ENCODE data around the gene SPSB1.

- TF ChIP-seq CTCF (conservative IDR thresholded peaks at IDR 0.05; ENCODE audit: low read depth, low read length) (no peak), FOS (IDR thresholded peaks at IDR 0.05; ENCODE audit: low read depth, low read length) (no peak), RAD21 (IDR thresholded peaks at IDR 0.05; ENCODE audit: low read length) (no peak), SMC3 (IDR thresholded peaks at IDR 0.05; ENCODE audit: low read depth, low read length) (no peak), POLR2A (IDR thresholded peaks at IDR 0.05; ENCODE audit: low read depth, low read length) (no peak), MXI1 (IDR thresholded peaks at IDR 0.05; ENCODE audit: borderline replicate concordance, low read depth, low read length) (no peak), MAZ (IDR thresholded peaks at IDR 0.05; ENCODE audit: borderline replicate concordance, low read depth, low read length) (no peak), USF2 (IDR thresholded peaks at IDR 0.05; ENCODE audit: low read depth, low read length) (no peak), ELK1 (IDR thresholded peaks at IDR 0.05; ENCODE audit: borderline replicate concordance, low read depth, low read length) (no peak), MAFK (IDR thresholded peaks at IDR 0.05; ENCODE audit: low read depth, low read length) (no peak), BHLHE40 (IDR thresholded peaks at IDR 0.05; ENCODE audit: low read depth, low read length) (no peak), RFX5 (IDR thresholded peaks at IDR 0.05; ENCODE audit: low read depth, low read length) (no peak), NFE2L2 (IDR thresholded peaks at IDR 0.05; ENCODE audit: low read depth, low read length) (no peak), CEBPB (IDR thresholded peaks at IDR 0.05; ENCODE audit: low read depth, low read length) (no peak)
Observed at GRCh38 chr1:9269721-9270120, 23.0 kb upstream of the SPSB1 start.

All from IMR-90 (cell line).